Hindlimb muscle (tissue), 1 donor: ENCODE results near the gene SLC16A8. TPM values are rescaled to one million over a fixed set of nuclear protein-coding genes. Genes with fewer than 3 reads are reported as not detected.
"Not testable (repeated sequence)": the region's sequence is repeated elsewhere in the genome, so short reads cannot be mapped to it uniquely, and the experiment has no call there.

Experiments
- DNase-seq: peaks from one replicate; pipeline ENCODE4 v3.0.0-alpha.2; 2013
- polyA plus RNA-seq: library from polyadenylated mRNA; unstranded; fragments of 120-200 nt; gene quantifications from one replicate; pipeline ENCODE4 v1.2.1, GENCODE V29; 2013; ENCODE audit not compliant: insufficient read length

The SLC16A8 gene
- polyA plus RNA-seq, 1 donor, result 3.5 TPM

- DNase-seq, result no peak
Measured at GRCh38 chr22:38043151-38044039, 40.6 kb downstream of the SLC16A8 start.

- no peak for DNase-seq
Measured at GRCh38 chr22:38042488-38042790, 41.5 kb downstream of the SLC16A8 start.

- DNase-seq, result no peak
Measured at GRCh38 chr22:38041760-38042487, 42.1 kb downstream of the SLC16A8 start.

GRCh38 chr22:38040953-38041759 lies 42.8 kb downstream of the SLC16A8 start:
- no peak for DNase-seq

DNA sequence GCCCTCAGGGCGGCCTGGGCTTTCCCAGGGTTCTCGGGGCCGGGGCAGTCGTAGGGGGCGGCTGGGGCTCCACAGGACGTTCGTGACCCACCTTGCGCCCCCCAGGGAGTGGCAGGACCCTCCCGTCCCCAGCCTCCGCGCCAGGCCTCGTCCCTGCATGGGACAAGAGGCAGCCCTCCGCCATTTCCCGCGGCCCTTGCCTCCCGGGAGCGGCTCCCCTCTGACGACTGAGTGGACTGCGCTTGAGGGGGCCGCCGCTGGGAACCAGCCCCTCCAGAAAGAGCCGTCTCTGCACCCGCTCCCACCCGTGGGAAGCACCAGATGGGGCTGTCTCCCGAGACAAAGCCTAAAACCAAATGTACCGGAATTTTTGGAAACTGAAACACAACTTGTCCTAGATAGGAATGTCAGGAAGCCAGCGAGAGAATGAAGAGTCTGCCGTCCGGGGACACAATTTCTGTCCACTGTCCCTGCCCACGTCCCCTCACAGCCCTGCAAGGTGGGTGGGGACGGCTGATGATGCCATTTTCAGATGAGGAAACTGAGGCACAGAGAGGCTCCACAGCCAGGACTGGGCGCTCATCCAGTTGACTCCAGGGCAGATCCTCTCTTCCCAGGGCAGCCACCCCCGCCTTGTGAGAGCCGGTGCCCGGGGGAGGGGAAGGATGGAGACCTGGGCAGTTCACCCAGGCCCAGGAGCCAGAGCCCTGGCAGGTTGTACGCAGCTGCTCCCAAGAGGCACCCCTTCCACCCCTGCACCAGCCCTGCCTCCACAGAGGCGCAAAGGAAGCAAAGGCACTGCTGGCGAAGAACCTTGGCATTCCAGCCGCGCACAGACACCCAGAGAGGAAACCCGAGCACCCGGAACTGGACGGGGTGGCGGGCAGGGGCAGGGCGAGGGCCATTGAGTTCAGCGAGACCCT lies 44.8 kb downstream of the SLC16A8 start:
- no peak for DNase-seq

GRCh38 chr22:38038426-38038825 lies 45.6 kb downstream of the SLC16A8 start:
- DNase-seq, result no peak

GRCh38 chr22:38037367-38038150 lies 46.4 kb downstream of the SLC16A8 start:
- not testable (repeated sequence) for DNase-seq

GRCh38 chr22:38036392-38037062 lies 47.5 kb downstream of the SLC16A8 start:
- no peak for DNase-seq

DNA sequence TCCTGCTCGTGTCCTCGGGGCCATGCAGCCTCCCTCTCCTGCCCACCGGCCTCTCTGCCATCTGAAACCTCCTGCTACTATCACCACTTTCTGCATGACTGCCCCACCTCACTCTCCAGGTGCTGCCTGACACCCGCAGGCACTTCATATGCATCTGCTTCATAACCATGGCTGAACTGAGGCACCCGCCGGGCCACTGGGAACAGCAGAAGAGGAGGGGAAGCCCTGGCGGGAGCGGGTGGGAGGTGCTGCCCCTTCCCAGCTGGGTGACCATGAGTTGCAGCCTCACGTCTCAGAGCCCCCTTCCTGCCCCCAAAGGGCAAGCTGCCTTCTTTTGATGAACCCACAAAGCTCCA lies 48.5 kb downstream of the SLC16A8 start:
- DNase-seq, result no peak

DNA sequence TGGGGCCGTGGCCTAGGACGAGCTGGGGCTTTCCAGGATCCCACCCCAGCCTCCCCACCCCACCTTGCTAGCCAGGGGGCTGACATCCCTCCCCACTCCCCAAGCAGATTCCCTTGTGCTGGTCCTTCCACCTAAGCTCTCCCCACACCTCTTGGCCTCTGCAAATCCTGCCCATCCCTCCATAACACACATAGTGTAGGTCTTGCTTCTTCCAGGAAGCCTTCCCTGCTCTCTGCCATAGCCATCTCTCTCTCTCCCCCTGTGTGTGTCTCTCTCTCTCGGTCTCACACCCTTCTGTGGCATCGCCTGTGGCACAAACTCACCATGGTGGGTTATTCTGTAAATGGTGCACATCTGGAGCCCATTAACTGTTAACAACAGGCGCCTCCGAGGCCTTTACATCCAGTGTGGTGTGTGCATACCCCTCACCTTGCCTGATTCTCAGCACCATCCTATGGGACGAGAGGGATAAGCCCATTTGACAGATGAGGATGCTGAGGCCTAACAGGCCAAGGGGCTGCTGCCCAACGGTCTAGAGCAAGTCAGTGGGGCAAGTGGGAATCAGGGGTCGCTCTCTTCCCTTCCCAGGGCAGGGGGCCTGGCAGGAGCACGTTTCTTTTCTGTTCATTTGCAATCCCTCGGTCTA lies 49.0 kb downstream of the SLC16A8 start:
- no peak for DNase-seq

DNA sequence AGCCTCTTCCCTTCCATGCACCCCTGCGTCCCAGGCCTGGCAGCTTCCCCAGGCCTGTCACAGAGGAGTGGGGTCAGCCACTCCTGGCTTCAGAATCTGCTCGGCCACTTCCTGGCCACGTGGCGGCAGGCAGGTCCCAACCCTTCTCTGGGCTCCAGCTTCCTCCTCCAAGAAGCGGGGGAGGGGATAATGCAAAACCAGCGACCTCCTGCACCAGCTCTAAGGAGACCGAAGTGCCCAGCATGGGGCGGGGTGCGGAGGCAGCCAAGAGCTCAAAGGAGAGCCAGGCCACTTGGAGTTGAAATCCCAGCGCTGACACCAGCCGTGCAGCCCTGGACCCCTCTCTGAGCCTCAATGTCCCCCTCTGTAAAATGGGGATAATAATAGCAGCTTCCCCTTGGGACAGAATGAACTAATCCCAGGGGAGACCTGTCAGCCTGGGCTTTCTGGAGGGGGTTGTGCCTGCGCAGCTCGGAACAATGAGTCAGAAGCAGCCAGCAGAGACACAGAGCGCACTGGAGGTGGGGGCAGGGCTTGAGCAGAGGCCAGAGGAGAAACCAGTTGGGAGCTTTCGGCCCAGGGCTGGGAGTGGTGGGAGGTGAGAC lies 49.6 kb downstream of the SLC16A8 start:
- peak; percentile 84 for DNase-seq

GRCh38 chr22:38033522-38034277 lies 50.3 kb downstream of the SLC16A8 start:
- DNase-seq, result no peak

- DNase-seq, result no peak
Measured at GRCh38 chr22:38032681-38033521, 51.1 kb downstream of the SLC16A8 start.

DNA sequence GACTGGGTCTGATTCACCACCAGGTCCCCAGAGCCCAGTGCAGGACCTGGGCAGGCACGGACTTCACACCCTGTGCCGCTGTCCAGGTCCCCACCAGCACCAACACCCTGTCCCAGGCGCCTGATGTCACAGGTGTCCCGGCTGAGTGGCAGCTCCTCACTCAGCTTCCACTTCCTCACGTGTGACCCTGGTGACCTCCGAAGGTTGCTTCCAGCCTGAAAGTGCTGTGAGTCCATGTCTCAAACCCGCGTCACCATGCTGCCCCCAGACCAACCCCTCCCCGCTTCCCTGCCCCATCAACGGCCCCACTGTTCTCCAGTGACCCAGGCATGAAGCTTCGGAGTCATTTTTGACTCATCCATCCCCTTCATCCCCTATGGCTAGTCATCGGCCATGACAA lies 52.5 kb downstream of the SLC16A8 start:
- DNase-seq, result no peak

DNA sequence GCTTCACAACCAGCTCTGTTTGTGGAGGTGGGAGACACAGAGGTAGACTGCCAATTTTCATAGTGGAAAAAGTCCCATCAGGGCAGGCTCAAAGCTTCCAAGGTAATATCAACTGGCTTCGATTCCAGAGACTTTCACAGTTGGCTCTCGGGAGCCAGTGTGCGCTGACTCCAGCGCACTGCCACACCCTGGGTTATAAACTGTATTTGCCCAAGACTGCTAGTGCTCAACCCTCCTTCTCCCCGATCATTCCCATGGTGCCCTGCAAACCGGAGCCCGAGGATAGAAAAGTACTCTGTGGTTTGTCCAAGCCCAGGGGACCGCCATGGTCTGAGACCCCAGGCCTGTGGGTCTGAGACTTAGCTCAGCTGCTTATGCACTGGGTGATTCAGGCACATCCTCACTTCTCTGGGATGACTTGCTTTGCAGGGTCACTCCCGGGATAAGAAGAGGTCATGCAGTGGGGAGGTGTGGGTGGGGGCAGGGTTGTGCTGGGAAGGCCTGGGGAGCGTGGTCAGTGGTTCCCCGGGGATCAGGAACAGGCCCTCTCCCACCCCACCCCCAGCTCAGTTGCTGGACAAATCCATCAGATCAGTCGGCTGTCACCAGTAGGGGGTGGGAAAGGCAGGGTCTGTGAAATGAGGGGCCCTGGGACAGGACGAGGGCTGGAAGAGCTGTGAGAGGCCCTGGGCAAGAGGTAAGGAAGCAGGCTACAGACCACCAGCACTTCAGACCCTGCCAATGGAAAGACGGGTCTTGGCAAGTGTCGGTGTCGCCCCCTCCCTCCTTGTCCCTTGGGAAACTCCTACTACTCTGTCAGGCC lies 53.5 kb downstream of the SLC16A8 start:
- DNase-seq, result no peak

DNA sequence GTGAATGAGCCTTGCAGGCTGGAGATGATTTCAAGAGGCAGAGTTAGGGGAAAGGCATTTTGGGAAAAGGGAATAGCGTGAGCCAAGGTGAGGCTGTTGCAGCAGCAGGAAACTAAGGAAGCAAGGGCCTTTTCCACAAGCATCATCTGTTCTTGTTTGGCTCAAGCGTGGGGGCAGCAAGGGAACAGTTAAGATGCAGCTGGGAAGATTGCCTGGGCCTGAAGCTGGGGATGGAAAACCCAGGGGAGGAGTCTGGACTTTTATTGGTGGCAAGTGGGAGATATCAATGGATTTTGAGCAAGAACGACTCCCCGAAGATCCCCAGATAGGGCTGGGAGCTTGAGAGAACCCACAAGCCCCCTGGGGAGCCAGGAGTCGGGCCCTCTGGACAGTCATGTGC lies 54.1 kb downstream of the SLC16A8 start:
- no peak for DNase-seq

- DNase-seq, result no peak
Measured at GRCh38 chr22:38029370-38029769, 54.6 kb downstream of the SLC16A8 start.
